CD8-positive, alpha-beta memory T cell (primary cell): Measurements from ENCODE around the gene LHB. TPM values are rescaled to one million over a fixed set of nuclear protein-coding genes. Genes with fewer than 3 reads are reported as not detected.
A peak's percentile ranks its signal among the peaks of the same experiment; 100 is the strongest.

Source experiments
- CTCF ChIA-PET: fragments of 350-600 bp; sonication (Branson Sonifier 250); formaldehyde crosslinking; loops from one replicate; lab custom pipeline; 2021; ENCODE audit warnings: antibody characterized with exemption; lab: Charles Lee
- POLR2A ChIA-PET: fragments of 350-600 bp; sonication (Branson Sonifier 250); formaldehyde crosslinking; loops from one replicate; lab custom pipeline; 2021; ENCODE audit warnings: antibody characterized with exemption; lab: Charles Lee
- DNase-seq, 5 donors: peaks; one replicate each; pipeline versions ENCODE4 v3.0.0 to v3.0.0-alpha.2; 2020 to 2022; ENCODE audit warnings: mixed read lengths in 1 of 5
- H3K27ac ChIP-seq: one replicate; pipeline ENCODE4 v1.7.0; 2013; ENCODE audit warnings: low read depth, mild to moderate bottlenecking, low read length, moderate library complexity
- H3K27me3 ChIP-seq: 2 replicates; pipeline ENCODE4 v1.7.0; 2013; ENCODE audit warnings: low read length, mild to moderate bottlenecking; ENCODE audit not compliant: insufficient read depth, poor library complexity, severe bottlenecking
- H3K36me3 ChIP-seq: 2 replicates; pipeline ENCODE4 v1.7.0; 2013; ENCODE audit warnings: mild to moderate bottlenecking, low read length, moderate library complexity; ENCODE audit not compliant: insufficient read depth
- H3K4me1 ChIP-seq: 2 replicates; pipeline ENCODE4 v1.7.0; 2013; ENCODE audit warnings: mild to moderate bottlenecking, low read length, moderate library complexity; ENCODE audit not compliant: insufficient read depth
- H3K4me3 ChIP-seq: 2 replicates; pipeline ENCODE4 v1.7.0; 2013; ENCODE audit warnings: mild to moderate bottlenecking, low read length
- H3K9me3 ChIP-seq: 2 replicates; pipeline ENCODE4 v1.7.0; 2013; ENCODE audit warnings: mild to moderate bottlenecking, low read length
- H3K27ac Mint-ChIP-seq, 8 donors: one replicate each; pipeline ENCODE4 v1.8.0; 2020 to 2021; ENCODE audit warnings: mixed read lengths in 8 of 8, mild to moderate bottlenecking in 6 of 8, inconsistent platforms in 3 of 8, moderate library complexity in 3 of 8
- H3K27me3 Mint-ChIP-seq, 2 donors: one replicate each; pipeline ENCODE4 v1.8.0; 2020 to 2021; ENCODE audit warnings: mixed read lengths in 2 of 2, mild to moderate bottlenecking in 1 of 2, moderate library complexity in 1 of 2
- H3K36me3 Mint-ChIP-seq, 3 donors: one replicate each; pipeline ENCODE4 v1.8.0; 2020 to 2021; ENCODE audit warnings: mixed read lengths in 3 of 3, inconsistent platforms in 1 of 3, mild to moderate bottlenecking in 1 of 3
- H3K4me1 Mint-ChIP-seq, 3 donors: one replicate each; pipeline ENCODE4 v1.8.0; 2020 to 2021; ENCODE audit warnings: mixed read lengths in 3 of 3, inconsistent platforms in 1 of 3, mild to moderate bottlenecking in 1 of 3
- H3K4me3 Mint-ChIP-seq, 7 donors: one replicate each; pipeline ENCODE4 v1.8.0; 2020 to 2021; ENCODE audit warnings: mixed read lengths in 7 of 7, mild to moderate bottlenecking in 6 of 7, moderate library complexity in 4 of 7, inconsistent platforms in 2 of 7
- H3K9me3 Mint-ChIP-seq, 5 donors: one replicate each; pipeline ENCODE4 v1.8.0; 2020 to 2022; ENCODE audit warnings: mixed read lengths in 5 of 5, mild to moderate bottlenecking in 3 of 5, moderate library complexity in 2 of 5, inconsistent platforms in 1 of 5
- polyA plus RNA-seq: library from polyadenylated mRNA; unstranded; fragments of 300-500 nt; fragmentation: Illumina TruSeq; gene quantifications from one replicate; pipeline ENCODE4 v1.2.3, GENCODE V29; 2021
- total RNA-seq, 2 experiments: library from RNA; stranded (reverse); gene quantifications; one replicate each; pipeline ENCODE4 v1.2.3, GENCODE V29; 2021

LHB gene
- total and polyA plus RNA-seq, 3 experiments from 2014 or later: not detected

DNA sequence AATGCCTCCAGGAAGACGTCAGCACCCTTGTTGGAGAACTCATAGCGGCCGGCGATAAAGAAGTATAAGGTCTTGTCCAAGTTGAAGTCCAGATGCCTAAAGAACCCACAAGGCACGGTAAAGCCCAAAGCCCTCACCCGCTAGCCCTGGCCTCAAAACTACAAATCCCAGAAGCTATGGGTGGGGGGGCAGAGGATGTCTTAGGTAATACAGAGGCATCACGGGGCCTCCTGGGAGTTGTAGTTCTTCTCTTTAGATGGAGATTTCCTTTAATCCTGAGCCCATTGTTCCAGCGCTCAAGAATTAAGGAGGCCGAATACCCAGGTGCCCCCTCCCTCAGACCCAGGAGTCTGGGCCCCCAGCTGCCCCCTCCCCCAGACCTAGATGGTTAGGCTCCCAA is 34.6 kb downstream of the LHB start:
- H3K4me3 ChIP-seq: no peak overlapping the region
- CTCF ChIA-PET: interaction anchor here (2.0 to 2.4 kb wide), 2 partner anchors 11 to 17 kb away, joined by 7 to 14 read pairs; partner anchors contain the start of genes GYS1 and RUVBL2
- H3K27me3 ChIP-seq: no peaks in the 10 kb centered on the region
- peaks cover 6% of the 10 kb centered on the region for H3K36me3 ChIP-seq
- H3K4me1 Mint-ChIP-seq: peaks cover 0 to 2% (median 0%) of the 10 kb centered on the region in 3 donors
- H3K4me1 ChIP-seq: no peaks in the 10 kb centered on the region
- no peak overlapping the region for H3K4me3 Mint-ChIP-seq
- no peak for DNase-seq
- no peak overlapping the region for H3K27ac Mint-ChIP-seq
- POLR2A ChIA-PET: no interaction called here
- H3K9me3 Mint-ChIP-seq: no peaks in the 10 kb centered on the region
- no peaks in the 10 kb centered on the region for H3K9me3 ChIP-seq
- H3K27me3 Mint-ChIP-seq: no peaks in the 10 kb centered on the region
- H3K27ac ChIP-seq: no peak overlapping the region
- H3K36me3 Mint-ChIP-seq: peaks cover 0 to 58% (median 11%) of the 10 kb centered on the region in 3 donors

DNA sequence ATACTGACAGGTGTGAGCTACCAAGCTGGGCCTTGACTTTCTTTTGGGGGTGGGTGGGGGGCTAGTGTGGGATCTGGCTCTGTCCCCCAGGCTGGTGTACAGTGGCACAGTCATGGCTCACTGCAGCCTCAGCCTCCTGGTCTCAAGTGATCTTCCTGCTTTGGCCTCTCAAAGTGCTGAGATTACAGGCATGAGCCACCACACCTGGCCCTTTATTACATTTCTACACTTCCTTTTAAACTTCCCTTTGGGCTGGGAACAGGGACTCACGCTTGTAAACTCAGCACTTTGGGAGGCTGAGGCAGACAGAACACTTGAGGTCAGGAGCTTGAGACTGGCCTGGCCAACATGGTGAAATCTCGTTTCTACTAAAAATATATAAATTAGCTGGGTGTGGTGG is 39.8 kb downstream of the LHB start:
- ChIA-PET CTCF (interaction anchor here (0.8 to 3.0 kb wide), 3 partner anchors 16 to 189 kb away, joined by 3 to 25 read pairs (median 6); partner anchors contain the start of genes GYS1 and RUVBL2), POLR2A (interaction anchor here (0.9 to 1.6 kb wide), 2 partner anchors 16 to 99 kb away, joined by 3 to 5 read pairs; partner anchors contain the start of gene RUVBL2)
- no peaks in the 10 kb centered on the region for H3K9me3 ChIP-seq
- no peaks in the 10 kb centered on the region for H3K4me1 ChIP-seq
- H3K36me3 ChIP-seq: peaks cover 5% of the 10 kb centered on the region
- no peak overlapping the region for H3K4me3 Mint-ChIP-seq
- no peak overlapping the region for H3K27ac ChIP-seq
- no peak overlapping the region for H3K27ac Mint-ChIP-seq
- peaks cover 0 to 6% (median 0%) of the 10 kb centered on the region in 3 donors for H3K4me1 Mint-ChIP-seq
- H3K4me3 ChIP-seq: no peak overlapping the region
- H3K36me3 Mint-ChIP-seq: peaks cover 0 to 50% (median 7%) of the 10 kb centered on the region in 3 donors
- no peaks in the 10 kb centered on the region for H3K27me3 ChIP-seq
- no peaks in the 10 kb centered on the region for H3K27me3 Mint-ChIP-seq
- no peak for DNase-seq
- H3K9me3 Mint-ChIP-seq: no peaks in the 10 kb centered on the region

GRCh38 chr19:48975947-48976847 is 40.7 kb downstream of the LHB start:
- ChIA-PET CTCF (interaction anchor here (0.8 to 3.0 kb wide), 4 partner anchors 9 to 188 kb away, joined by 3 to 25 read pairs (median 5); partner anchors contain the start of genes GYS1 and RUVBL2), POLR2A (interaction anchor here (0.9 to 1.7 kb wide), 3 partner anchors 10 to 98 kb away, joined by 3 to 8 read pairs (median 5); partner anchors contain the start of gene RUVBL2)
- Histone ChIP-seq H3K4me3 (no peak overlapping the region), H3K27ac (no peak overlapping the region), H3K4me1 (no peaks in the 10 kb centered on the region), H3K9me3 (no peaks in the 10 kb centered on the region), H3K36me3 (peaks cover 5% of the 10 kb centered on the region), H3K27me3 (no peaks in the 10 kb centered on the region)
- Mint-ChIP-seq H3K4me3 (no peak overlapping the region), H3K27ac (peak overlapping the region in 1 of 8 donors; percentile 39), H3K9me3 (no peaks in the 10 kb centered on the region), H3K27me3 (no peaks in the 10 kb centered on the region), H3K4me1 (peaks cover under 1 to 6% (median under 1%) of the 10 kb centered on the region in 3 donors), H3K36me3 (peaks cover 0 to 44% (median 4%) of the 10 kb centered on the region in 3 donors)
- DNase-seq: peak in 2 of 5 donors; percentile 34 to 51

DNA sequence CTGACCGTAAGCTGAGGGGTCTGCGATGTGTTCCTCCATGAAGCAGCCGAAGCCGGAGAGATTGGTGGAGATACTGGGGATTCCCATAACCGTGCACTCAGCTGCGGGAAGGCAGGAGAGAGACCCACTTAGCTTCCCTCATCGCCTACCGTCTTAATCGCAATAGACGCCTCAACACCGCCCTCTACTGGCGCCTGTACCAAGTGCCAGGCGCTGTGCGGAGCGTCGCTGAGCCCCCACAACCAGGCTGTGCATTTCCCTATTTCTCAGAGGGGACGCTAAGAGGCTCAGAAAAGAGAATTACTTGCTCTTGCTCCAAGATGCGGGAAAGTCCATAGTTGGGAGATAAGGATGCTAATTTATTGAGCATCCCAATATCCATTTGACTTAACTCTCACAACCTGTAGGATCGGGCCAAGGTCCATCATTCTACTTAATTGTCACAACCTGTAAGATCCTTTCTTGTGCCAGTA is 45.9 kb downstream of the LHB start:
- H3K36me3 Mint-ChIP-seq: peaks cover 5 to 70% (median 7%) of the 10 kb centered on the region in 3 donors
- DNase-seq: peak; percentile 59 to 84 (median 72)

GRCh38 chr19:48970139-48970766 is 46.6 kb downstream of the LHB start:
- CTCF ChIA-PET: interaction anchor here (0.6 to 5.2 kb wide), 34 partner anchors 8 to 324 kb away, joined by 3 to 40 read pairs (median 4); partner anchors contain the start of genes BAX, CA11, DHDH and GYS1
- peaks cover 0 to 8% of the 10 kb centered on the region in 2 donors for H3K27me3 Mint-ChIP-seq
- no peaks in the 10 kb centered on the region for H3K9me3 Mint-ChIP-seq
- H3K4me3 Mint-ChIP-seq: peak overlapping the region in 1 of 7 donors; percentile 16
- Histone ChIP-seq H3K36me3 (peaks cover 20% of the 10 kb centered on the region), H3K4me3 (no peak overlapping the region), H3K4me1 (peaks cover 14% of the 10 kb centered on the region), H3K27me3 (no peaks in the 10 kb centered on the region), H3K9me3 (no peaks in the 10 kb centered on the region), H3K27ac (no peak overlapping the region)
- DNase-seq: no peak
- H3K4me1 Mint-ChIP-seq: peaks cover 23 to 36% (median 30%) of the 10 kb centered on the region in 3 donors
- peaks cover 5 to 75% (median 7%) of the 10 kb centered on the region in 3 donors for H3K36me3 Mint-ChIP-seq
- H3K27ac Mint-ChIP-seq: peak overlapping the region in 2 of 8 donors; percentile 24 to 25
- POLR2A ChIA-PET: interaction anchor here (0.6 to 1.6 kb wide), 5 partner anchors 10 to 205 kb away, joined by 3 to 9 read pairs (median 4); partner anchors contain the start of gene NUCB1

More for the DNA sequence above, 45.9 kb downstream of the LHB start:
- H3K4me1 ChIP-seq: peaks cover 12% of the 10 kb centered on the region
- H3K4me3 ChIP-seq: no peak overlapping the region
- peaks cover 0 to 1% of the 10 kb centered on the region in 2 donors for H3K27me3 Mint-ChIP-seq
- ChIA-PET POLR2A (interaction anchor here (0.6 to 1.6 kb wide), 5 partner anchors 11 to 204 kb away, joined by 3 to 9 read pairs (median 4); partner anchors contain the start of gene NUCB1), CTCF (interaction anchor here (0.6 to 5.2 kb wide), 34 partner anchors 8 to 325 kb away, joined by 3 to 40 read pairs (median 4); partner anchors contain the start of genes BAX, CA11, DHDH and GYS1)
- no peak overlapping the region for H3K27ac ChIP-seq
- peaks cover 16 to 29% (median 23%) of the 10 kb centered on the region in 3 donors for H3K4me1 Mint-ChIP-seq
- H3K9me3 ChIP-seq: no peaks in the 10 kb centered on the region
- H3K36me3 ChIP-seq: peaks cover 20% of the 10 kb centered on the region
- no peak overlapping the region for H3K4me3 Mint-ChIP-seq
- H3K27me3 ChIP-seq: no peaks in the 10 kb centered on the region
- H3K27ac Mint-ChIP-seq: peak overlapping the region in 4 of 8 donors; percentile 13 to 56 (median 21)
- H3K9me3 Mint-ChIP-seq: no peaks in the 10 kb centered on the region

GRCh38 chr19:48969276-48970138 is 47.4 kb downstream of the LHB start:
- CTCF ChIA-PET: interaction anchor here (1.0 to 5.2 kb wide), 12 partner anchors 11 to 323 kb away, joined by 3 to 40 read pairs (median 5); partner anchors contain the start of genes CA11, DHDH, GYS1 and RUVBL2
- H3K27me3 ChIP-seq: no peaks in the 10 kb centered on the region
- H3K36me3 ChIP-seq: peaks cover 20% of the 10 kb centered on the region
- H3K27ac ChIP-seq: no peak overlapping the region
- H3K27me3 Mint-ChIP-seq: peaks cover 0 to 8% of the 10 kb centered on the region in 2 donors
- H3K36me3 Mint-ChIP-seq: peaks cover 5 to 76% (median 7%) of the 10 kb centered on the region in 3 donors
- peak overlapping the region in 2 of 7 donors; percentile 16 to 27 for H3K4me3 Mint-ChIP-seq
- H3K4me1 ChIP-seq: peaks cover 17% of the 10 kb centered on the region
- no peak overlapping the region for H3K4me3 ChIP-seq
- no peaks in the 10 kb centered on the region for H3K9me3 ChIP-seq
- H3K27ac Mint-ChIP-seq: peak overlapping the region in 2 of 8 donors; percentile 18 to 24
- DNase-seq: no peak
- H3K4me1 Mint-ChIP-seq: peaks cover 29 to 43% (median 37%) of the 10 kb centered on the region in 3 donors
- no peaks in the 10 kb centered on the region for H3K9me3 Mint-ChIP-seq
- POLR2A ChIA-PET: no interaction called here
